Activated T-helper 17 cell treated with anti-CD3 and anti-CD28 coated beads, Interleukin-2, amount 50 U/mL, for 72 hours (primary cell): Measurements from ENCODE around the gene ALKBH2. TPM values are rescaled to one million over a fixed set of nuclear protein-coding genes. Genes with fewer than 3 reads are reported as not detected.

ENCODE experiments used
- ATAC-seq: fragments of 150-1000 bp; cut with Tn5 transposase; replicated peaks from 2 replicates; pipeline ENCODE4 v1.10.0; 2021; ENCODE audit warnings: mild to moderate bottlenecking, moderate library complexity
- H3K27ac Mint-ChIP-seq: one replicate; pipeline ENCODE4 v1.8.0; 2022; ENCODE audit warnings: mixed read lengths
- H3K27me3 Mint-ChIP-seq: one replicate; pipeline ENCODE4 v1.8.0; 2022; ENCODE audit warnings: mixed read lengths
- H3K36me3 Mint-ChIP-seq: one replicate; pipeline ENCODE4 v1.8.0; 2022; ENCODE audit warnings: low read depth, mild to moderate bottlenecking, mixed read lengths
- H3K4me1 Mint-ChIP-seq: one replicate; pipeline ENCODE4 v1.8.0; 2022; ENCODE audit warnings: mixed read lengths
- H3K4me3 Mint-ChIP-seq: one replicate; pipeline ENCODE4 v1.8.0; 2022; ENCODE audit warnings: mild to moderate bottlenecking, mixed read lengths
- H3K9me3 Mint-ChIP-seq: one replicate; pipeline ENCODE4 v1.8.0; 2022; ENCODE audit warnings: mixed read lengths
- total RNA-seq, 2 donors: library from RNA; stranded (reverse); gene quantifications; one replicate each; pipeline ENCODE4 v1.2.3, GENCODE V29; 2022

The ALKBH2 gene
- total RNA-seq, 2 donors from 2014 or later, result 16.2 to 25.9 TPM

DNA sequence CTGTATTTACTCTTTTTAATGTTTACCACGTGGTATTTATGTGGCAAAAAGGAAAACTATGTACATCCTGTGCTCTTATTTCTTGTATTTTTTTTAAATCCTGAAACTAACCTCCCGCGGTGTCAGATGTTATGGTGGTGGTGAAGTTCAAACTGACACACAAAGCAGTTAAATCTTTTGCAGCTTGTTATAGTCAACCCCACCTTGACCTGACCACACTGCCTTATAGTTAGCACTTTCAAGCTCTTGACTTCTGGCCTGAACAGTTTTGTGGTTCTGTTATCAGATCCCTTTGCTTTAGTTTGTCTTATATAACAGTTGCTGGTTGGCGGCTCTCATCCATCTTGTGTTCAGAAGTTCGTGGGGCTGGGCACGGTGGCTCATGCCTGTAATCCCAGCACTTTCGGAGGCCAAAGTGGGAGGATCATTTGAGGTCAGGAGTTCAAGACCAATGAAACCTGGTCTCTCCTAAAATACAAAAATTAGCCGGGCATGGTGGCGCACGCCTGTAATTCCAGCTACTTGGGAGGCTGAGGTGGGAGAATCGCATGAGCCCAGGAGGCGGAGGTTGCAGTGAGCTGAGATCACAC lies 6.3 kb upstream of the ALKBH2 start:
- no peaks in the 10 kb centered on the region for H3K27me3 Mint-ChIP-seq
- peaks cover 18% of the 10 kb centered on the region for H3K4me1 Mint-ChIP-seq
- peak overlapping the region; percentile 83 for H3K27ac Mint-ChIP-seq
- no peak for ATAC-seq
- peaks cover 64% of the 10 kb centered on the region for H3K36me3 Mint-ChIP-seq
- H3K4me3 Mint-ChIP-seq, result peak overlapping the region; percentile 89
- H3K9me3 Mint-ChIP-seq, result no peaks in the 10 kb centered on the region

DNA sequence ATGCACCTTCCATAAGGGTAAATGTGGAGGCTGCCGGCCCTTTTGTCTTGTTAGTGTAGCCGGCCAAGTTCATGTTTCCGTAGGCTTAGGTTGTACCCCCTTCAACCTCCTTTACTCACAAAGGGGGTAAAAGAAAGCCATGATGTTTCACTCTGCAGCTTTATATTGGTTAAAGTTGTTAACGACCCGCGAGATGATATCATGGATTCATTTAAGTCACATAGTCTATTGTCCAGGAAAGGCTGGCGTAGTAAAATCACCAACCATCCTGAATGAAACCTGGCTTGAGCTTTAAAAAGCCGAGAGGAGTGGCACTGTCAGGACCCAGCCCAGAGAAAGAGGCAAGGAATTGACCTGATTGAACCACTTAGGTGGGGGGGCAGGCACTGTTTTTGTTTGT lies 5.4 kb upstream of the ALKBH2 start:
- H3K9me3 Mint-ChIP-seq, result no peaks in the 10 kb centered on the region
- no peaks in the 10 kb centered on the region for H3K27me3 Mint-ChIP-seq
- H3K4me3 Mint-ChIP-seq, result peak overlapping the region; percentile 89
- peaks cover 55% of the 10 kb centered on the region for H3K36me3 Mint-ChIP-seq
- ATAC-seq, result no peak
- H3K27ac Mint-ChIP-seq, result peak overlapping the region; percentile 83
- peaks cover 18% of the 10 kb centered on the region for H3K4me1 Mint-ChIP-seq

DNA sequence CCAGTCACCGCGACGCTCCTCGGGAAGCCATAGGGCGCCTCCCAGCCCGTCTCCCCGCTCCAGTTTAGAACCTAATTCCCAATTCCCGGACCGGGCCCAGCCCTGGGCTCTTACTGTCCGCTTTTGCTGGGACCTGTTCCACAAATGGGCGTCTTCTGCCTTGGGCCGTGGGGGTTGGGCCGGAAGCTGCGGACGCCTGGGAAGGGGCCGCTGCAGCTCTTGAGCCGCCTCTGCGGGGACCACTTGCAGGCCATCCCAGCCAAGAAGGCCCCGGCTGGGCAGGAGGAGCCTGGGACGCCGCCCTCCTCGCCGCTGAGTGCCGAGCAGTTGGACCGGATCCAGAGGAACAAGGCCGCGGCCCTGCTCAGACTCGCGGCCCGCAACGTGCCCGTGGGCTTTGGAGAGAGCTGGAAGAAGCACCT lies 4.9 kb upstream of the ALKBH2 start:
- peak; percentile 22 for ATAC-seq
- H3K4me1 Mint-ChIP-seq, result peaks cover 18% of the 10 kb centered on the region
- H3K27ac Mint-ChIP-seq, result peak overlapping the region; percentile 83
- H3K36me3 Mint-ChIP-seq, result peaks cover 50% of the 10 kb centered on the region
- H3K4me3 Mint-ChIP-seq, result peak overlapping the region; percentile 89
- no peaks in the 10 kb centered on the region for H3K9me3 Mint-ChIP-seq
- no peaks in the 10 kb centered on the region for H3K27me3 Mint-ChIP-seq

DNA sequence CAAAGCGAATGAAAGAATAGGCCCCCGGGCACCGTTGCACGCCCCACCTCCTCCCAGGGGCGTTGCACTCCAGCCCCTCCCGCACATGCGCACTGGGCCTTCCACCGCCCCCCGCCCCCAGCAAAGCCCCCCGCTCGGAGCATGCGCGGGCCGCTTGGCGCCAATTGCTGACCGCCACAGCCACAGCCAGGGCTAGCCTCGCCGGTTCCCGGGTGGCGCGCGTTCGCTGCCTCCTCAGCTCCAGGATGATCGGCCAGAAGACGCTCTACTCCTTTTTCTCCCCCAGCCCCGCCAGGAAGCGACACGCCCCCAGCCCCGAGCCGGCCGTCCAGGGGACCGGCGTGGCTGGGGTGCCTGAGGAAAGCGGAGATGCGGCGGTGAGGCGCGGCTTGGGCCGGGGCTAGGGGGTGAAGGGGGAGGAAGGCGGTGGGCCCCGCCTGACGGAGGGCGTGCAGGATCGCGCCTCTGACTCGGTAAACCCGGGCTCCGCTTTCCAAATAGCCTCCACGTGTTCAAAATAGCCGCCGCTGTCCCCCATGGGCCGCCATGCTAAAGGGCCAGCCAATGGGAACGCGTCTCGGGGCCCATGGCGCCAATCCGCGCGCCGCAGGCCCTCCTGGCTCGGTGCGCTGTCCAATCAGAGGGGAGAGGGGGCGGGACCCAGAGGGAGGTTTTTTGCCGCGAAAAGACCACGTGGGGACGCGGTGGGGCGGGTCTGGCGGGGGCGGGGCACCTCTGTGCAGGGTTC lies 4.3 kb upstream of the ALKBH2 start, which contains the start of gene UNG:
Gene UNG, plus strand, starts transcription at position 163 of the 748 bp plus-strand sequence. Its CDS starts 83 bp downstream, at position 246.
- no peaks in the 10 kb centered on the region for H3K27me3 Mint-ChIP-seq
- peak within 1 kb of the TSS; percentile 83 for H3K27ac Mint-ChIP-seq
- H3K36me3 Mint-ChIP-seq, result peaks cover 44% of the 10 kb centered on the region
- peak within 1 kb of the TSS; percentile 89 for H3K4me3 Mint-ChIP-seq
- ATAC-seq, result peak; percentile 94
- no peaks in the 10 kb centered on the region for H3K9me3 Mint-ChIP-seq
- peaks cover 20% of the 10 kb centered on the region for H3K4me1 Mint-ChIP-seq

DNA sequence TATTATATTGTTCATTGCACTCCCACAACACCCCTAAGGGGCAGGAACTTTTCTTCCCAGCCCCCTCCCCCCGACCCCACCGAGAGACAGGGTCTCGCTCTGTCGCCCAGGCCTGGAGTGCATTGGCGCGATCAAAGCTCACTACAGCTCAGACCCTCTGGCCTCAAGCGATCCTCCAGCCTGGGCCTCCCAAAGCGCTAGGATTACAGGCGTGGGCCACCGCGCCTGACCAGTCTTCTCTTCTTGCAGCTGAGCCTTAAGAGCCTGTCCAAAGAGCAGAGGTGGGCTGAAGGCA lies 3.8 kb upstream of the ALKBH2 start:
- Mint-ChIP-seq H3K4me3 (peak overlapping the region; percentile 89), H3K36me3 (peaks cover 39% of the 10 kb centered on the region), H3K27ac (no peak overlapping the region), H3K4me1 (peaks cover 25% of the 10 kb centered on the region), H3K27me3 (no peaks in the 10 kb centered on the region), H3K9me3 (no peaks in the 10 kb centered on the region)
- ATAC-seq, result no peak

DNA sequence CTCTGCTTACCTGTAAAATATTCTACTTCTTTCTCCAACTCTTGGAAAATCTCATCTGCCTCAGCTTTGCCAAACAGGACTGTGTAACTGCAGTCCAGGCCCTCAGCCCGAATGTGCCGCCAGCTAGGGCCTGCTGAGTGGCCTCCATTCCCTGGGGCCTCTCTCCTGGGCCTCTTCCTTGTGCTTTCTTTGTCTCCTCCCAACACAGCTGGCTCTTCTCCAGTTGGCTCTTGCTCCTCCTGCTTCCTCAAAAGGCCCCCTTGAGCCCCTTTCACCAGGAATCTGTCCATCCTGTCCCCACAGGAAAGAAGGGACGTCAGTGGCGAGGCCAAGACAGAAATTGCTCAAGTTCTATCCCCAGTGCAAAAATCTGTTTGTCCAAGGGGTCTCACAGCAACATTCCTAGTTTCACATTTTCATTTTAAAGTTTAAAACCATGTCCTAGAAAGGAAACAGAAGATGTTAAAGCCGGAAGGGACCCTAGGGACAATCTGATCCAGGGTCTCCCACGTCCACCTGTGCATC lies 713 bp downstream of the ALKBH2 start:
- peaks cover 12% of the 10 kb centered on the region for H3K4me1 Mint-ChIP-seq
- H3K9me3 Mint-ChIP-seq, result no peaks in the 10 kb centered on the region
- peaks cover 33% of the 10 kb centered on the region for H3K36me3 Mint-ChIP-seq
- ATAC-seq, result no peak
- peak overlapping the region; percentile 88 for H3K27ac Mint-ChIP-seq
- H3K27me3 Mint-ChIP-seq, result no peaks in the 10 kb centered on the region
- peak overlapping the region; percentile 95 for H3K4me3 Mint-ChIP-seq

DNA sequence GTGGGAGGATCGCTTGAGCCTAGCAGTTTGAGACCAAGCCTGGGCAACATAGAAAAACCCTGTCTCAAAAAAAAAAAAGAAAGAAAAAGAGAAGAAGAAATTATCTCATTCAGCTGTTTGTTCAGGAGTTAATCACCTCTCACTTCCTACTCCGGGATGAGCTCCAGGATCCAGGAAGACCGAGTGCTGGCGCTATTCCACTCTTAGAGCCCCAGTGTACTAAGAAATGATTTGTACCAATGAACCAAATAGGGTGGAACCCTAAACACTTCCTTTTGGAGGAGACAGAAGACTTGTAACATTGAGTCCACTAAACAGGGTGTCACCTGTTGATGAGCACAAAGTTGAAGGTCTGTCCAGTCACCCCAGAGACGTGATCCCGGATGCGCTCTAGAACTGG lies 3.6 kb downstream of the ALKBH2 start:
- Mint-ChIP-seq H3K27me3 (no peaks in the 10 kb centered on the region), H3K9me3 (no peaks in the 10 kb centered on the region), H3K36me3 (peaks cover 55% of the 10 kb centered on the region), H3K4me1 (peaks cover 12% of the 10 kb centered on the region), H3K4me3 (no peak overlapping the region), H3K27ac (peak overlapping the region; percentile 47)
- no peak for ATAC-seq

DNA sequence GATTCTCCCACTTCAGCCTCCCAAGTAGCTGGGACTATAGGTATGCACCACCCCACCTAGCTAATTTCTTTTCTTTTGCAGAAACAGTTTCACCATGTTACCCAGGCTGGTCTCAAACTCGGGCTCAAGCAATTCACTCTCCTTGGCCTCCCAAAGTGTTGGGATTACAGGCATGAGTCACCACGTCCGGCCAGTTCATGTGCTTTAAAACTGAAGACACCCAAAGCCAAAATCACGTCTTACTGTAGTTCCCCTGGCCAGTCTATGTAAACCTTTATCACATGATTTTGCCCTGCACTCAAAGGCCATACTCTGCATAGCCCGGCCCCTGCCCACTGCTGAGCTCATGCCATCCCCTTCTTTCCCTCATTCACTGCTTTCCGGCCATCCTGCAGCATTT lies 4.5 kb downstream of the ALKBH2 start:
- Mint-ChIP-seq H3K36me3 (peaks cover 57% of the 10 kb centered on the region), H3K27ac (peak overlapping the region; percentile 47), H3K4me3 (no peak overlapping the region), H3K27me3 (no peaks in the 10 kb centered on the region), H3K4me1 (peaks cover 12% of the 10 kb centered on the region), H3K9me3 (no peaks in the 10 kb centered on the region)
- ATAC-seq, result no peak

DNA sequence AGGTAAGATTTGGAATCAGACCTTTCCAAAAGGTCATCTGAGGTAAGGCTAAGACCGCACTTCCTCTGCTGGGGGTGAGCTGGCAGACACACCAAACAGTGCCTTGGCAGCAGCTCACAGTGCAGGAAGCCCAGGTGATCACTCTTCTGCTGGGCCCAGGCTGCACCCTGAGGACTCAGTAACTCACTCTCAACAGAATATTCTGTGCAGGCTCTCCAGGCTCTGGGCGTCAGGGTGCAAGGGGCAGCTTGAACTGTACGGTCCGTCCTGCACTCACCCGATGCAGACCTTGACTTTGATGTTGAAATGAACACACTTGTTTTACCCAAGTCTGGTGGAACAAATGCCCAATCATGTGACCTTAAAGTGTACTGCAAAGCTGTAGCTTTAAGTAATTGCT lies 6.0 kb downstream of the ALKBH2 start:
- no peak overlapping the region for H3K4me3 Mint-ChIP-seq
- H3K27ac Mint-ChIP-seq, result no peak overlapping the region
- H3K27me3 Mint-ChIP-seq, result no peaks in the 10 kb centered on the region
- no peak for ATAC-seq
- H3K4me1 Mint-ChIP-seq, result peaks cover 7% of the 10 kb centered on the region
- no peaks in the 10 kb centered on the region for H3K9me3 Mint-ChIP-seq
- peaks cover 73% of the 10 kb centered on the region for H3K36me3 Mint-ChIP-seq

DNA sequence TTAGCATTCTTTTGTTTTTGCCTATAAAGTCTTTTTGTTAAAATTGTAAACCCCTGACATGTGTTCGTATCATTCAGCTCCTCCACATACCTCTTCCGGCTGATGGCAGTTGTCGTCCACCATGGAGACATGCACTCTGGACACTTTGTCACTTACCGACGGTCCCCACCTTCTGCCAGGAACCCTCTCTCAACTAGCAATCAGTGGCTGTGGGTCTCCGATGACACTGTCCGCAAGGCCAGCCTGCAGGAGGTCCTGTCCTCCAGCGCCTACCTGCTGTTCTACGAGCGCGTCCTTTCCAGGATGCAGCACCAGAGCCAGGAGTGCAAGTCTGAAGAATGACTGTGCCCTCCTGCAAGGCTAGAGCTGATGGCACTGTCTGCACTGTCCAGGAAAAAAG lies 7.7 kb downstream of the ALKBH2 start:
- no peaks in the 10 kb centered on the region for H3K4me1 Mint-ChIP-seq
- H3K27me3 Mint-ChIP-seq, result no peaks in the 10 kb centered on the region
- H3K27ac Mint-ChIP-seq, result no peak overlapping the region

DNA sequence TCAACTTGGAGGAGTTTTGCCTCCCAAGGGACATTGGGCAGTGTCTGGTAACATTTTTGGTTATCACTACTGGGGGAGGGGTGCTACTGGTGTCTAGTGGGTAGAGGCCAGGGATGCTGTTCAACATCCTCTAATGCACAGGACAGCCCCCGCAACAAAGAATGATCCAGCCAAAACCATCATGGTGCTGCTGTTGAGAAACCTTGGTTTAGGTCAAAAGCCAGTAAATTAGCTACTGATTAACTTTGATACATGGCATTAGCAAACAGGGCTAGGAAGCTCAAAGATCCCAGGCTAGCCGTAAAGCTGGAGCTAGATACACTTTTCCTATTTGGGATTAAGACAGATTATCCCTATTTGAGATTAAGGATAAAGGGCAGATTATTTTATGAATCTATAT lies 8.8 kb downstream of the ALKBH2 start:
- Mint-ChIP-seq H3K27ac (no peak overlapping the region), H3K36me3 (peaks cover 83% of the 10 kb centered on the region), H3K4me3 (no peak overlapping the region), H3K27me3 (no peaks in the 10 kb centered on the region), H3K4me1 (no peaks in the 10 kb centered on the region), H3K9me3 (no peaks in the 10 kb centered on the region)
- no peak for ATAC-seq

More for the DNA sequence above, 7.7 kb downstream of the ALKBH2 start:
- H3K36me3 Mint-ChIP-seq, result peaks cover 83% of the 10 kb centered on the region
- no peaks in the 10 kb centered on the region for H3K9me3 Mint-ChIP-seq
- H3K4me3 Mint-ChIP-seq, result no peak overlapping the region
- ATAC-seq, result no peak

DNA sequence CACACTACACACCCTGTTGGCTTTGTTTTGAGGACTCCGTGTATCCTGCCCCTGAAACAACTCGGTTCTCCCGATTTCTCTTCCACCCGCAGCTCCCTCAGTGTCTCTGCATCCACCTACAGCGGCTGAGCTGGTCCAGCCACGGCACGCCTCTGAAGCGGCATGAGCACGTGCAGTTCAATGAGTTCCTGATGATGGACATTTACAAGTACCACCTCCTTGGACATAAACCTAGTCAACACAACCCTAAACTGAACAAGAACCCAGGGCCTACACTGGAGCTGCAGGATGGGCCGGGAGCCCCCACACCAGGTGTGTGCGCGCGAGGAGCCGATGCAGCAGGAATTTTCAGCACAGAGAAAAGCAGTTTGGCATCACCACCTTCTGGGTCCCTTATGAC lies 10.5 kb downstream of the ALKBH2 start:
- ATAC-seq, result no peak
- Mint-ChIP-seq H3K4me3 (no peak overlapping the region), H3K27me3 (no peaks in the 10 kb centered on the region), H3K9me3 (no peaks in the 10 kb centered on the region), H3K36me3 (peaks cover 80% of the 10 kb centered on the region), H3K27ac (no peak overlapping the region), H3K4me1 (no peaks in the 10 kb centered on the region)

DNA sequence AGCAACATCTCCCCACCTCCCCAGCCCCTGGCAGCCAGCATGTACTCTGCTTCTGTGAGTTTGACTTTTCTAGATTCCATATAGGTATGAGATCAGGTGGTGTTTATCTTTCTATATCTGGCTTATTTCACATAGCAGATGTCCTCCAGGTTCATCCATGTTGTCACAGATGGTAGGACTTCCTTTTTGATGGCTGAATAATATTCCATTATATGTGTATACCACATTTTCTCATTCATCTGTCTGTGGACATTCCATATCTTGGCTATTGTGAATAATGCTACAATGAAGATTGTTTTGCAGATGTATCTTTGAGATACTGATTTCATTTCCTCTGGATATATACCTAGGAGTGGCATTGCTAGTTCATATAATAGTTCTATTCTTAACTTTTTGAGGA lies 18.4 kb downstream of the ALKBH2 start:
- H3K4me3 Mint-ChIP-seq, result no peak overlapping the region
- no peaks in the 10 kb centered on the region for H3K4me1 Mint-ChIP-seq
- no peaks in the 10 kb centered on the region for H3K9me3 Mint-ChIP-seq
- H3K27ac Mint-ChIP-seq, result no peak overlapping the region
- peaks cover 87% of the 10 kb centered on the region for H3K36me3 Mint-ChIP-seq
- H3K27me3 Mint-ChIP-seq, result no peaks in the 10 kb centered on the region
- ATAC-seq, result no peak

DNA sequence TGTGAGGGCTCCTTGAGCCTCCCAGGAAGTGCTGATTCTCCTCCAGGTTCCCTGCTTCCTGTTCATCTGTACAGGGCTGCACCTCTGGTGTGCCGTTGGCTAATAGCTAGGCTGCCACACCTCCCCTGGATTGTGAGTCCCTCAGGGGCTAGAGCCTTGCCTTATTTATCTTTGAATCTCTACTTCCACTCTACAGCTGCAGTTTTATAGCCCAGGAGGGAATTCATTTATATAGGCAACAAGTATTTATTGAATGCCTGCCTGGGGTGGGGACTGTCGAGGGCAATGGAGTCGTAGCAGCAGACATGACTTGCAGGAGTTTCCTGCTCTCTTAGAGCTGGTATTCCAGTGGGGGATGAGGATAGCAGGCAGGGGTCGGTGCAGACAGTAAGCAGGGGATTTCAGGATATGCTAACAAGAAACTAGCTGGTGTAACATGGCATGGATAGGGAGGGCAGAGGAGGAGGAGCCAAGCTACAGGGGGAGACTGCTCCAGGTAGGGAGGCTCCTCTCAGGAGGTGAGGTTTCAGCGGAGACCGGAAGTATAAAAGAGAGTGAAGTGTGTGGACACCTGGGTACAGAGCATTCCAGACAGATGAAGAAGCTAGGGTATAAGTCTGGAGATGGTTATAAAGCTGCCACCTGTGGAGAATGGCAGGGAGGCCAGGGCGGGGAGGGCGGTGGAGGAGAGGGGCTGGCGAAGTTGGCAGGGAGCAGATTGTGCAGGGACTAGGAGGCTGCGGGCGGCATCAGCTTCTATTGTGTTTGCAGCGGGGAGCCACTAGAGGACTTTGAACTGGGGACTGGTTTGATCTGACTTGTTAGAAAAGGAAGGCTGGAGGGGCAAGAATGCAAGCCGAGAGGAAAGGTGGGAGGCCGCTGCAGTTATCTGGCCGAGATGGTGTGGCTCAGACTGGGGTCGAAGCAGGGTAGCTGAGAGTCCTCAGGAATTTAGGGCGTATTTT lies 23.7 kb downstream of the ALKBH2 start:
- no peak overlapping the region for H3K4me3 Mint-ChIP-seq
- H3K4me1 Mint-ChIP-seq, result no peaks in the 10 kb centered on the region
- H3K27me3 Mint-ChIP-seq, result no peaks in the 10 kb centered on the region
- no peak for ATAC-seq
- H3K36me3 Mint-ChIP-seq, result peaks cover 73% of the 10 kb centered on the region
- no peak overlapping the region for H3K27ac Mint-ChIP-seq
- no peaks in the 10 kb centered on the region for H3K9me3 Mint-ChIP-seq
